ENCODE results near the gene HSDL2. TPM values are rescaled to one million over a fixed set of nuclear protein-coding genes. Genes with fewer than 3 reads are reported as not detected.

Gene HSDL2
- polyA plus RNA-seq, 1 of the 3 experiments (the other 2 are of a cell fraction), result 14.4 TPM

- Histone ChIP-seq H2AFZ (ENCODE audit: low read depth) (peak overlapping the region; percentile 78), H4K20me1 (ENCODE audit: insufficient read depth) (peaks cover 48% of the 10 kb centered on the region), H3K4me1 (ENCODE audit: control insufficient read depth in 1 of 2, insufficient read depth in 2 of 2, low read depth in 1 of 2, low read length in 1 of 2) (peaks cover 3 to 19% of the 10 kb centered on the region in 2 experiments; a peak in 3 of 4 replicates), H3K4me3 (ENCODE audit: low read depth in 2 of 2, low read length in 1 of 2) (peak overlapping the region; percentile 93 to 99), H3K9ac (peak overlapping the region; percentile 97), H3K9me3 (no peaks in the 10 kb centered on the region), H3K9me2 (no peaks in the 10 kb centered on the region), H3K4me2 (peak overlapping the region; percentile 91), H3K79me2 (ENCODE audit: insufficient read depth) (peaks cover 56% of the 10 kb centered on the region), H3K27me3 (ENCODE audit: insufficient read depth) (no peaks in the 10 kb centered on the region), H3K36me3 (replicated peaks in 1 of 2; ENCODE audit: control insufficient read depth in 1 of 2, insufficient read depth in 2 of 2, low read length in 1 of 2) (peaks cover 0 to 7% of the 10 kb centered on the region in 2 experiments), H3F3A (replicated peaks; ENCODE audit: insufficient read depth) (peaks cover 22% of the 10 kb centered on the region), H3K27ac (ENCODE audit: low read depth in 2 of 2, low read length in 1 of 2) (peak overlapping the region; percentile 95 to 96)
- no peak for TF ChIP-seq MXI1 (IDR thresholded peaks at IDR 0.05; ENCODE audit: low read depth, low read length)
- no peak for TF ChIP-seq RFX5 (IDR thresholded peaks at IDR 0.05; ENCODE audit: low read length)
- TF ChIP-seq FOXJ3 (CRISPR knock-in tag; IDR thresholded peaks at IDR 0.05), result no peak
- no peak for TF ChIP-seq GATA2 (CRISPR knock-in tag; IDR thresholded peaks at IDR 0.05)
- no peak for TF ChIP-seq RAD21 (IDR thresholded peaks at IDR 0.05; ENCODE audit: low read length)
- TF ChIP-seq EZH2phosphoT487 (IDR thresholded peaks at IDR 0.05; ENCODE audit: borderline replicate concordance, low read depth), result no peak
- TF ChIP-seq ELF1 (IDR thresholded peaks at IDR 0.05), result no peak
- TF ChIP-seq USF2 (IDR thresholded peaks at IDR 0.05; ENCODE audit: borderline replicate concordance, low read depth, low read length), result no peak
- no peak for TF ChIP-seq POLR2AphosphoS5 (IDR thresholded peaks at IDR 0.05; ENCODE audit: low read depth, low read length)
- TF ChIP-seq MEF2A (IDR thresholded peaks at IDR 0.05; ENCODE audit: borderline replicate concordance, low read depth), result no peak
- POLR2A ChIA-PET, result no interaction called here
- 5% methylated on average over 4 of the region's 4 CpGs for WGBS (ENCODE audit: low lambda C conversion rate)
- CTCF ChIA-PET, result interaction anchor here (0.6 to 5.2 kb wide), 6 partner anchors 9 to 379 kb away, joined by 3 to 46 read pairs (median 3); partner anchors contain the start of gene KIAA1958
- no peak for DNase-seq
Measured at GRCh38 chr9:112332214-112332613, 47.7 kb upstream of the HSDL2 start.

GRCh38 chr9:112332674-112332976, 47.3 kb upstream of the HSDL2 start:
- H3K4me2 ChIP-seq, result peak overlapping the region; percentile 91
- H3K4me3 ChIP-seq (ENCODE audit: low read depth in 2 of 2, low read length in 1 of 2), result peak overlapping the region; percentile 93 to 99
- no peaks in the 10 kb centered on the region for H3K9me3 ChIP-seq
- H3K27me3 ChIP-seq (ENCODE audit: insufficient read depth), result no peaks in the 10 kb centered on the region
- H3K27ac ChIP-seq (ENCODE audit: low read depth in 2 of 2, low read length in 1 of 2), result peak overlapping the region; percentile 95 to 96
- peak overlapping the region; percentile 97 for H3K9ac ChIP-seq
- peaks cover 3 to 19% of the 10 kb centered on the region in 2 experiments; a peak in 3 of 4 replicates for H3K4me1 ChIP-seq (ENCODE audit: control insufficient read depth in 1 of 2, insufficient read depth in 2 of 2, low read depth in 1 of 2, low read length in 1 of 2)
- POLR2A ChIA-PET, result interaction anchor here (0.8 to 1.0 kb wide), 2 partner anchors 107 to 383 kb away, joined by 3 read pairs; no protein-coding TSS in a partner anchor
- no peak for DNase-seq
- peaks cover 22% of the 10 kb centered on the region for H3F3A ChIP-seq (replicated peaks; ENCODE audit: insufficient read depth)
- under 1% methylated on average over 19 of the region's 19 CpGs for WGBS (ENCODE audit: low lambda C conversion rate)
- TF ChIP-seq CTCF (IDR thresholded peaks at IDR 0.05) (peak; percentile 36), MXI1 (IDR thresholded peaks at IDR 0.05; ENCODE audit: low read depth, low read length) (peak; percentile 80; the same call in 1 of the 2 replicates), FOXJ3 (CRISPR knock-in tag; IDR thresholded peaks at IDR 0.05) (no peak)
- CTCF ChIA-PET, result interaction anchor here (0.8 to 5.2 kb wide), 7 partner anchors 14 to 373 kb away, joined by 3 to 46 read pairs (median 3); partner anchors contain the start of gene KIAA1958
- peaks cover 0 to 7% of the 10 kb centered on the region in 2 experiments for H3K36me3 ChIP-seq (replicated peaks in 1 of 2; ENCODE audit: control insufficient read depth in 1 of 2, insufficient read depth in 2 of 2, low read length in 1 of 2)
- H3K79me2 ChIP-seq (ENCODE audit: insufficient read depth), result peaks cover 52% of the 10 kb centered on the region
- H4K20me1 ChIP-seq (ENCODE audit: insufficient read depth), result peaks cover 45% of the 10 kb centered on the region
- H2AFZ ChIP-seq (ENCODE audit: low read depth), result peak overlapping the region; percentile 78
- H3K9me2 ChIP-seq, result no peaks in the 10 kb centered on the region
